Memory B cell (primary cell): ENCODE data around the gene PLPP3.

ENCODE experiments used
- ATAC-seq: fragments of 150-1000 bp; cut with Tn5 transposase; 2 replicates; pipeline ENCODE4 v1.10.0; 2021; ENCODE audit warnings: low read depth, mild to moderate bottlenecking, moderate library complexity
- DNase-seq, 2 donors: peaks; one replicate each; pipeline ENCODE4 v3.0.0; 2022; ENCODE audit warnings: low spot score in 2 of 2
- H3K27ac Mint-ChIP-seq: one replicate; pipeline ENCODE4 v1.8.0; 2022; ENCODE audit warnings: mild to moderate bottlenecking, moderate library complexity, mixed read lengths
- H3K27me3 Mint-ChIP-seq: one replicate; pipeline ENCODE4 v1.8.0; 2022; ENCODE audit warnings: mixed read lengths
- H3K36me3 Mint-ChIP-seq: one replicate; pipeline ENCODE4 v1.8.0; 2022; ENCODE audit warnings: mild to moderate bottlenecking, mixed read lengths
- H3K4me1 Mint-ChIP-seq: one replicate; pipeline ENCODE4 v1.8.0; 2022; ENCODE audit warnings: mixed read lengths
- H3K4me3 Mint-ChIP-seq: one replicate; pipeline ENCODE4 v1.8.0; 2022; ENCODE audit warnings: mild to moderate bottlenecking, moderate library complexity, mixed read lengths
- H3K9me3 Mint-ChIP-seq: one replicate; pipeline ENCODE4 v1.8.0; 2022; ENCODE audit warnings: mixed read lengths

PLPP3 gene

DNA sequence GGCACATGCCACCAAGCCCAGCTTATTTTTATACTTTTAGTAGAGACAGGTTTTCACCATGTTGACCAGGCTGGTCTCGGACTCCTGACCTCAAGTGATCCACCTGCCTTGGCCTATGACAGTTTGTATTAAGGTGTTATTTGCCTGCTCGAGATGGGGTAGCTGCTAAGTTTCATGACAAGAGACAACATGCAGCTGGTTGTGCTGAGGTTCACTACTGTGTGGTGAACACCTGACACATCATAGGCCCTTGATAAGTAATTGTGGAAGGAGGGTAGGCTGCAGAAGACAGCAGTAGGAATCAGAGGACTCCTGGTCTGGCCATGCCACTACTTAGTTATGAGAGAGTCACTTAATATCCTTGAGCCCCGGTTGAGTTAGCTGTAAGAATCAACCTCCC lies 46.2 kb downstream of the PLPP3 start:
- H3K4me1 Mint-ChIP-seq: peaks cover 2% of the 10 kb centered on the region
- no peak overlapping the region for H3K4me3 Mint-ChIP-seq
- no peak overlapping the region for H3K27ac Mint-ChIP-seq
- no peaks in the 10 kb centered on the region for H3K9me3 Mint-ChIP-seq
- peaks cover 3% of the 10 kb centered on the region for H3K36me3 Mint-ChIP-seq
- DNase-seq: no peak
- H3K27me3 Mint-ChIP-seq: no peaks in the 10 kb centered on the region
- ATAC-seq: no peak

DNA sequence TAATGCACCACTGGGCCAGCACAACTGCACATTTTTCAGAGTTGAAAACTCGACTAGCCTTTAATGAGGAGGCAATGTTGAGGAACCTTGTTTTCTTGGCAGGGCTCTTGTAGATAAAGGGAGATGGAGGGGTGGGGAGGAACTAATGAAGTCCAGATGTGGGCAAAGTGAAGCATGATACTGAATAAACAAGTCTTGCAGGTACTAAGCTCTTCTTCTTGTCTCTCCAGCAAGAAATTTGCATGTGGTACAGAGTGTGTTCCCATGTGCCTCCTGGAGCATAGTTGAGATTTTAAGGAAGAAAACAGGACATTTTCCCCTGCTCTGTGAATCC lies 47.0 kb downstream of the PLPP3 start:
- no peaks in the 10 kb centered on the region for H3K27me3 Mint-ChIP-seq
- peaks cover 6% of the 10 kb centered on the region for H3K4me1 Mint-ChIP-seq
- H3K4me3 Mint-ChIP-seq: no peak overlapping the region
- no peak overlapping the region for H3K27ac Mint-ChIP-seq
- no peaks in the 10 kb centered on the region for H3K9me3 Mint-ChIP-seq
- H3K36me3 Mint-ChIP-seq: peaks cover 3% of the 10 kb centered on the region
- DNase-seq: no peak
- no peak for ATAC-seq

DNA sequence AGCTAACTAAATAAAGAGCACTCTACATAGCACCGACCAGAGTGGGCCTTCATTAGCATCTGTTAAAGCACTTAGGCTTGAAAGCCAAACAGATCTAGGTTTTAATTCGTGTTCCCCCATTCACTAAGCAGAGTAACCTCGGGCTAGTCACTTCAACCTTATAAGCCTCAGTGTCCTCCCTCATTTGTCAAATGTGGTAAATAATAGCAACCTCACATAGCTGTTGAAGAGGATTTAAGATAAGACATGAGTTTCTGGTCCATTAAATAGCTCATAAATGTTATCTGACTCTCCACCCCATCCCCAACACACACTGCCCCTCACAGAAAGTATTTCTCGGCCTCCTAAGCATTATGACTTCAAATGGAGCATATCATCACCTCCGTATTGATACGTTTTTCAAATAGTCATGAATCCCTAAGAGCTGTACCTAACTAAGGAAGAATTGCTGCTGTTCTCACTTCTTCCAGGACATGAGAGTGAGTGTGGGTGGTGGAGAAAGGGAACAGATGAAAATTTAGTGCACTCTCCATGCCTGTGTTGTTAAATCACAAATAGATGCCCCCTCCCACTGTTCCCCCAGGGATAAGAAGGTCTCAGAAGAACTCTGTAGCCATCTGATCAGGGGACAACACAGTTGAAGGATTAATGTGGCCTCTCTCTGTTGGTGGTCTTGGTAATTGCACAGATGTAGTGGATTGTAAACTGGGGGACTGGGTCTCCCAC lies 47.6 kb downstream of the PLPP3 start:
- H3K9me3 Mint-ChIP-seq: no peaks in the 10 kb centered on the region
- DNase-seq (no peak), ATAC-seq (no peak)
- H3K27me3 Mint-ChIP-seq: no peaks in the 10 kb centered on the region
- H3K4me1 Mint-ChIP-seq: peaks cover 9% of the 10 kb centered on the region
- no peak overlapping the region for H3K27ac Mint-ChIP-seq
- peaks cover 3% of the 10 kb centered on the region for H3K36me3 Mint-ChIP-seq
- no peak overlapping the region for H3K4me3 Mint-ChIP-seq

DNA sequence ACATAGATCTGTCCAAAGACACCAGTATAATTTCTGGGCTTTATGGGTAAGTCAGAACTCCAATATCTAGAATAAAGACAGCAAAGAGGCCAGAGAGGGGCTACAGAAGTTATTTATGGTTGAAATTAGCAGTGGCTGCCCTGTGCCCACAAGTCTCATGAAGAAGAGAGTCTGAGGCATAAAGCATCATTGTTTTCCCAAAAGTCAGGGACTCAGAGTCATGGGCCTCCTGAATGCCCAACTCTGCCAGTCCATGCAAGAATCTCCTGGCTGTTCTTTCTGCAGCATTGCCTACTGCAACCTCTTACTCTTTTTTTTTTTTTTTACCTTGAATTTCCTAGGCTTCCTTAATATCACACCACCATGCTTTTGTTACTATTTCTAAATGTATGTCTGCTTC lies 49.6 kb downstream of the PLPP3 start:
- Mint-ChIP-seq H3K27me3 (no peaks in the 10 kb centered on the region), H3K27ac (no peak overlapping the region), H3K9me3 (no peaks in the 10 kb centered on the region), H3K4me3 (no peak overlapping the region), H3K36me3 (peaks cover 1% of the 10 kb centered on the region), H3K4me1 (peaks cover 26% of the 10 kb centered on the region)
- DNase-seq (no peak), ATAC-seq (no peak)

DNA sequence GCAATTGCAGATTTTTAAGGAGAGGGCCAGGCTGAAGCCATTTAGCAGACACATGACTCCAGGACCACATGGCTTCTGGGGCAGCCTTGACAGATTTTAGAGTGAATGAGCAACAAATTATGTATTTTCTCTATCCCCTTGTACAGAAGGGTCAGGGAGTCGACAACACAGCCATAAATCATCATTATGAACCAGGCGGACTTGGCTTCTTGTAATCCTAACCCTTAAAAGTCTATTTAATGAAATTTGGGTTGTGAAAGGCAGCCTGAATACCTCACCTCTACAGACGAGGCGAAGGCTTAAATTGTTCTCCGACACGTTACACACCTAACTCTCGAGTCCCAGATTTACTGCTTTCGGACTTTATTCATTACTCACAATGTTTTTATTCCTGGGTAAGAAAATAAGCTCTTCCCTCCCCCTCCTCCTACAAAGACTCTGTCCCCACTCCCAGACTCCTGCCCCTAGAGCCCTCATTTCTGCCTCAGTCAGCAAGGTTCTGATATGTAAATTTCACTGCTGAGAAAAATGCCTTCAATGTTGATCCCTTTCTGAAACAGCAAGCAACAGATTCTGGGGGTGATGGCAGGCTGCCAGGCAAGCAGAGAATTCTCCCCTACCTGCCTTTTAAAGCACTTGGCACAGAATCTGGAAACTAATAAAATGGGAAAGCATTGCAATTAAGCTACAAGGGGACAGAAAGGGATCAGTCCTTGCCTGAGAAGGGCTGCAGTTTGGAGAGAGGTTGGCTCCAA lies 51.6 kb downstream of the PLPP3 start:
- no peak overlapping the region for H3K4me3 Mint-ChIP-seq
- no peaks in the 10 kb centered on the region for H3K36me3 Mint-ChIP-seq
- peaks cover 38% of the 10 kb centered on the region for H3K4me1 Mint-ChIP-seq
- no peak for DNase-seq
- H3K27ac Mint-ChIP-seq: peak overlapping the region; percentile 51
- no peaks in the 10 kb centered on the region for H3K9me3 Mint-ChIP-seq
- no peak for ATAC-seq
- no peaks in the 10 kb centered on the region for H3K27me3 Mint-ChIP-seq

DNA sequence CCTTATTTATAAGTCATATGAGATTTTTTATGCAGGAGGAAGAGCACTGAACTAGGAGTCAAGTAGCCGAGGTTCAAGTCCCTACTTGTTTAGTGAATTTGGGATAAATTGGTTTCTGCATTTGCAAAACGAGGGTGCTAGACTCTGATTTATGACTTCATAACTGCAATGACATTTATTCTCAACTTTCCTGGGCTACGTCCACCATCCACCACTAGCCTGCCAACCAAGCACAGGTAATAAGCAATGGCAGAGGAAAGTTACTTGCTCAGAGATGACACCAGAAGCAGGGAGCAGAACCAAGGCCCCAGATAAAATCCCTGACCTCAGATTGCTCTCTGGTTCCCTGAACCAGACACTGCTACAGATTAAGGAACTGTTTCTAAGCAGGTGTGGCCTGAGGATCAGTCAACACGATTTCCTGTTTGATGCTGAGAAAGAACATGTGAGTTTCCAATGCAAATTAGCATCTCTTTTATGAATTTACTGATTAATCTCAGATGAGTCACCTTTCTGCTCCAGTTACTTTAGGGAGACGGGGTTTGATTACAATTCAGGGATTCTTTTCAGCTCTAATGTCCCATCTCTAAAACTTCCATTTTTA lies 52.7 kb downstream of the PLPP3 start:
- no peaks in the 10 kb centered on the region for H3K27me3 Mint-ChIP-seq
- H3K4me1 Mint-ChIP-seq: peaks cover 39% of the 10 kb centered on the region
- DNase-seq (peak; percentile 43 to 56), ATAC-seq (peak; percentile 88)
- no peaks in the 10 kb centered on the region for H3K36me3 Mint-ChIP-seq
- peak overlapping the region; percentile 18 for H3K4me3 Mint-ChIP-seq
- H3K27ac Mint-ChIP-seq: peak overlapping the region; percentile 51
- no peaks in the 10 kb centered on the region for H3K9me3 Mint-ChIP-seq

DNA sequence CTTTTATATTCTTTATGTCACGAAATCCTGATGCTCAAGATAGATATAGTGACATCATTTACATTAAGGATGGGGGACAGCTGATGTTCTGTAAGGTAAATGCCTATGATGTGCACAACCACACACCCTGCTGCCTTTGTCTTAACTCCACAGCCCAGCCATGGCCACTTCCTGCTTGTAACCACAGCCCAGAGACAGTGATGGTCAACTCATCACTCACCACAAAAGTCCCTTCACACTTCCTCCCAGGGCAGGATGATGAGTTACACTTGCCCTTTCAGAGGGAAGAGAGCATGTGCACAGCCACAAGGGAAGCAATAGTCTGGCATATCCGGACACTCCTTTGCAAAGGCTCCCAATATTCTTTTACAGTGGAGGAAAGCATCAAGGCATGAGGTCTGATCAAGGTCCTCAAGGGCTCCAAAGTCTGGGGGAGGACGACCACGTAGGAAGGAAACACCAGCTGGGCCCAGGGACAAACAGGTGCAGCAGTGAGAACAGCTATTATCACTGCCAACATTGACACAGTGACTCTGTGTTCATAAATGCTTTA lies 53.8 kb downstream of the PLPP3 start:
- H3K9me3 Mint-ChIP-seq: no peaks in the 10 kb centered on the region
- no peaks in the 10 kb centered on the region for H3K36me3 Mint-ChIP-seq
- H3K4me3 Mint-ChIP-seq: no peak overlapping the region
- ATAC-seq: no peak
- peaks cover 41% of the 10 kb centered on the region for H3K4me1 Mint-ChIP-seq
- H3K27ac Mint-ChIP-seq: peak overlapping the region; percentile 81
- no peaks in the 10 kb centered on the region for H3K27me3 Mint-ChIP-seq
- DNase-seq: no peak

DNA sequence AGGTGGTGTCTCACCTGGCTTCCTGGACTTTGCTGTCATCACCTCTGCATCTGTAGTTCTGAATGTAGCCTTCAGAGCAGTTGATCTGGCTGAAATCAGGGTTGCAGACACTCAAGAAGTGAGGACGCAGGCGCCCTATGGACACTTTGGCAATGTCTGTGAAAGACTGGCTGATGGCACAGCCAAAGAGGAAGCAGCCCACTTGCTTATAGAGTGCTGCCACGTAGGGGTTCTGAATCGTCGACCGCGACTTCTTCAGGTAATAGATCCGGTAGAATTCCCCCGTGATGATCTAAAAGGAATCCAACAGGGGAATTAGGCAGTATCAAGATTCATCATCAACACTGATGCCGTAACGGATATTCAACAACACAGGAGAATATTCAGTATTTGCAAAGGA lies 55.1 kb downstream of the PLPP3 start:
- DNase-seq: peak; percentile 37 to 38
- Mint-ChIP-seq H3K36me3 (no peaks in the 10 kb centered on the region), H3K27me3 (no peaks in the 10 kb centered on the region), H3K4me1 (peaks cover 44% of the 10 kb centered on the region), H3K27ac (peak overlapping the region; percentile 89), H3K9me3 (no peaks in the 10 kb centered on the region), H3K4me3 (peak overlapping the region; percentile 22)
- ATAC-seq: peak; percentile 60

DNA sequence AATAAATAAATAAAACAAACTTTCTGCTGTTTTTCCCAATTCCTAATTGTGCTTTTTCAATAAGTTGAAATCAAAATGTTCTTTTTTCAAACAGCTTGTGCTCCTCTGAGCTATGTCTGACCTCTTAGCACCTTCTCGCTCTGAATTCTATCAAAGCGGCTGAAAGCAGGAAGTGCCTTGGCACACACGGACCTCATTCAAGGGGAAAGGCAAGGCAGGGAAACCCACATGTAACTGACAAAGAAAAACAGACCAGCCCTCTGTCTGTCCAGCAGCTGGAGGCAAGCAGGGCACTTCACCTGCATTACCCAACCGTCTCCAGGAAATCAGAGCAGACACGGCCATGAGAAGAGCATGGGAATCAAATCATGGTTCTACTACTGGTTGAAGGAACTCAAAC lies 56.7 kb downstream of the PLPP3 start:
- no peaks in the 10 kb centered on the region for H3K9me3 Mint-ChIP-seq
- DNase-seq (no peak), ATAC-seq (no peak)
- H3K4me1 Mint-ChIP-seq: peaks cover 41% of the 10 kb centered on the region
- H3K4me3 Mint-ChIP-seq: no peak overlapping the region
- peaks cover 2% of the 10 kb centered on the region for H3K36me3 Mint-ChIP-seq
- no peaks in the 10 kb centered on the region for H3K27me3 Mint-ChIP-seq
- no peak overlapping the region for H3K27ac Mint-ChIP-seq

DNA sequence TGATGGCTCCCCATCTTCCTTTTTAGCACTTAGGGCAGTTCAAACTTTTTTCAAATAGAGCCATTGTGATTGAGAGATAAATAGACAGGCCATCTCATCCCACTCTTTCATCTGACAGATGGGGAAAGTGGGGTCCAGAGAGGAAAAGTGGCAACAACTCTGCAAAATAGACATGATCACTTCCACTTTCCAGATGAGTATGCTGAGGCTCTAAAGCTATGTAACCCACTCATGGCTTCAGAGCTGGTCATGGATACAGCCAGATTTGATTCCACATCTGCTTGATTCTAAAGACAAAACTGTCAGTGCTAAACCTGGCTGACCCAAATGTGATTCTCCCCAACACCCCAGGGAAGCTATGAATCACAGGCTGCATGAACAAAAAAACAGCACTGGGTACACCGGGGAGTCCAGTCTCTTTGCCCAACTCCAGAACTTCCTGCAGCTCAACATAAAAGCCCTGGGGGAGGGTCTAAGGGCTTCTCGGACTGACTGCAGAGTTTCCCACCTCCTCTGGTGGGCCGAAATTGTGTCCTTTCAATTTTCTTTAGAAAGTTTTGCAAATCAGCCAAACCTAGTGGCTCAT lies 59.3 kb downstream of the PLPP3 start:
- no peak for ATAC-seq
- Mint-ChIP-seq H3K27ac (no peak overlapping the region), H3K36me3 (peaks cover 2% of the 10 kb centered on the region), H3K4me1 (peaks cover 38% of the 10 kb centered on the region), H3K4me3 (no peak overlapping the region), H3K27me3 (no peaks in the 10 kb centered on the region), H3K9me3 (no peaks in the 10 kb centered on the region)
- DNase-seq: no peak

DNA sequence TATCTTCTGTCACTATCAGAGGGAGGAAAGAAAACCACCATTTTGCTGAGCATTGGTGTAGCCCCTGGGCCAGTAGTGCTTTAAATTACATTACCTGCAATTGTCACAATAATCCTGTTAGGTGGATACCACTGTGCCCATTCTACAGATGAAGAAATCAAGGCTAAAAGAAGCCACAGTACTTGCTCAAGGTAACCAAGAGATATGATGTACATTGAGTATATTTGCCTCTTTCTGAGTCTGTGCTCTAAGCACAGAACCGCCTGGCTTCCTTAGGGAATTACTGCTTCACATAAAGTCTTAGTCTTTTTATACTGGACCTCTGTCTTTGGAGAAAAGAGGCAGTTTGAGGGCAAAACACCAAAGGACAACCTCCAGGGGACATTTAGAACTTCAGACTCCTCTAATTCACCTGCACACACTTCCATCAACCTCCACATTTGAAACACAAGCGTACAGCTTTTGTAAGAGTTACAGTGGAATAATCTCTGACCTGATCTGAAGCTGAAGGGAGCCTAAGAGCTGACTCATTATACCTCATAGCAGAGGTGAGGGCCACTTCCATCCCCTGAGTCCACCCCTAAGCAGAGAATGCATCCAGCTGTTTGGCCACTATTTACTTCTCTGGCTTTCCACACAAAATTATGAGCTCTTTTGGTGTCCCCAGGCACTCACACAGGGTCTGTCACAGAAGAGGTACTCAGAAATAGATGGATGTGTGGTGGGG lies 61.8 kb downstream of the PLPP3 start:
- Mint-ChIP-seq H3K4me3 (no peak overlapping the region), H3K27ac (no peak overlapping the region), H3K36me3 (peaks cover 4% of the 10 kb centered on the region), H3K9me3 (no peaks in the 10 kb centered on the region), H3K4me1 (peaks cover 24% of the 10 kb centered on the region), H3K27me3 (no peaks in the 10 kb centered on the region)
- ATAC-seq (no peak), DNase-seq (no peak)

DNA sequence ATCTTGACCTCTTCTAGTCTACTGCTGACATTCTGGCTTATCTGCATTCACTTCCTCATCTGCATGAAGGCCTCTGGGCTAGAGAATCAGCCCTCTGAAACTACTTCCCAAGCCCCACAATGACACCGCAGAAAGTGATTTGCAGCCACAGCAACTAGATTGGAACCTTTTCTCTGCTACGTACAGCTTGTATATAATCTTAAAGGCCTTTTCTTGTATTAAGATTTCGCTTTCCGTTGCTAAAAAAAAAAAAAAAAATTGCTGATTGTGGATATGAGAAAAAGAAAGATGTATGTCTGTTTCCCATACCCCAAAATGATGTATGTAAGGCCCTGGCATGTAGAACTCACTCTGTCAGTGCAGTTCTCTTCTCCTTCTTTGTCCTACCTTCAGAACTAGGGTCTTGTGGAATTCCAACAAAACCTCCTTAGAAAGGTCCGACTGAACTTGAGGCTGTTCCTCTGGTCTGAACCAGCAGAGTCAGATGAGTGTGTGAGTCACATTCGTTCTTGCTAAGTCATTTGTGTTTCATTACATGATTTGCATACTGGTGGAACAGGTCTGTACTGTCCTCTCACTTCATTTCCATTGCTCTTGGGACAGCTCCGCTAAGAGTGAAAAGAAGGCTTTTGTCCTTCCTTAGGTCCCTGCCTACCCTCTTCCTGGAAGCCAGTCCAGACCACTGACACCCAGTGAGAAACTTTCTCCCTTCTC lies 62.7 kb downstream of the PLPP3 start:
- H3K9me3 Mint-ChIP-seq: no peaks in the 10 kb centered on the region
- H3K27ac Mint-ChIP-seq: no peak overlapping the region
- ATAC-seq (peak; percentile 89), DNase-seq (peak; percentile 14 to 18)
- peak overlapping the region; percentile 43 for H3K4me3 Mint-ChIP-seq
- peaks cover 24% of the 10 kb centered on the region for H3K4me1 Mint-ChIP-seq
- no peaks in the 10 kb centered on the region for H3K27me3 Mint-ChIP-seq
- peaks cover 4% of the 10 kb centered on the region for H3K36me3 Mint-ChIP-seq

DNA sequence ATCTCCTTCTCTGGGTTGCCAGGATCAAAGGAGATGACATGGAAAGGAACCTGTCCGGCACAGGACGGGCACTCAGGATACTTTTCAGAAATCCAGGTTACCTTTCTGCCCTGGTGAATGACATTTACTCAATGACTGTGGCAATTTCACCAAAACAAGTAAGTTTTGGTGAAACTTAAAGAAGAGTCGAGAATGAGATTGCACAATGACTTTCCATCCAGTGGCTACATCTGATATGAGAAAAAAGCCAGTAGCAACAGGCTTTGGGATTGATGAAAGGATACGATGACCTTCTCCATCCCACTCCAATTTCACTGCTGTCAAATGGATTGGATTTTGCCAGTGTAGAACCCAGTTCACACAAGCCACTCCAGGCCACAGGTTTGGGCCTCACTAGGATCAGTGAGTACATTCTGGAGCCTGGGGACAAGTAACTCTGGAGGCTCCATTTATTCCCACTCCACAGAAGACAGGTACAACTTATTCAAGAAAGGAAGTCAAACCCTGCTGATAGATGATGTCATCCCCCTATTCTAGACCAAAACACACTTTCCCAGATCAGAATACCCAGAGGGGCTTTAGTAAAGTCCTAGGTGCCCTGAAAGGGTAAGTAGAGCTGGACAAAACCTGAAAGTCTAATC lies 63.3 kb downstream of the PLPP3 start:
- peaks cover 22% of the 10 kb centered on the region for H3K4me1 Mint-ChIP-seq
- peak; percentile 4 for ATAC-seq
- DNase-seq: no peak
- peaks cover 4% of the 10 kb centered on the region for H3K36me3 Mint-ChIP-seq
- no peaks in the 10 kb centered on the region for H3K27me3 Mint-ChIP-seq
- no peak overlapping the region for H3K27ac Mint-ChIP-seq
- no peaks in the 10 kb centered on the region for H3K9me3 Mint-ChIP-seq
- H3K4me3 Mint-ChIP-seq: no peak overlapping the region
